Erythroblast (primary cell): ENCODE measurements around the gene CARNS1.

Experiments used
- GATA1 ChIP-seq: IDR thresholded peaks from 2 replicates; pipeline ENCODE4 v1.6.1; 2011; ENCODE audit warnings: low read depth, mild to moderate bottlenecking, control low read depth, low read length, moderate library complexity
- POLR2A ChIP-seq: IDR thresholded peaks from 2 replicates; pipeline ENCODE4 v1.6.1; 2011; ENCODE audit warnings: mild to moderate bottlenecking, low read length

- TF ChIP-seq POLR2A (peak; percentile 28), GATA1 (no peak)
Measured at GRCh38 chr11:67463680-67464410, 48.4 kb downstream of the CARNS1 start.
